ENCODE data around the gene MKRN2OS.

MKRN2OS gene

DNA sequence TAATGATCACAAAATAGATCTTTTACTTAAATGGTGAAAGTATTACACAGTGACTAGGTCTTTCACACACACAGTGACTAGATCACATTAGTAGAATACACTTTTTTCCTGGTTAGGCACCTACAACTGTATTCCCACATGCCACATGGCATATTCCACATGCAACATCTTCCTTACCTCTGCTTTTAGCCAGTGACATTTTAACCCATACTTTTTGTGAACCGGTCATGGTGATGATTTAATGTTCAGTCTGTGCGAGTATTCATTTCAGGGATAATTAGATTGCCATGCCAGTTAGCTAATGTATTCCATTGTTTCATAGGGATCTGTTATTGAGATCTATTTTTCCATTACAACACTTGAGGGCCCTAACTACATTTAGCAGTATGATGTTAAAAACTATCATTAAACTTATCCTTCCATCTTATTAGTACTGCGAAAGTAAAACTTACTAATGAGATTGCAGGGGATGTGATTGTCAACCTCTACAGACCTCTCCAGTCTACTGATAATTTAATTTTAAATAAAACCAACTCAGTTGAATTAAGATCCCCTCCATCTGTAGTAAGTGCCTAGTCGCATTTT is 32.7 kb downstream of the MKRN2OS start:
- H3K9ac ChIP-seq (ENCODE audit: low read depth, low read length), result no peak overlapping the region
- DNase-seq, result no peak
- no peak overlapping the region for H2AFZ ChIP-seq (ENCODE audit: low read depth, low read length)
- no peak for TF ChIP-seq EZH2 (IDR thresholded peaks at IDR 0.05; ENCODE audit: borderline replicate concordance, low read depth, low read length, severe bottlenecking)
- TF ChIP-seq, protein P1, sequence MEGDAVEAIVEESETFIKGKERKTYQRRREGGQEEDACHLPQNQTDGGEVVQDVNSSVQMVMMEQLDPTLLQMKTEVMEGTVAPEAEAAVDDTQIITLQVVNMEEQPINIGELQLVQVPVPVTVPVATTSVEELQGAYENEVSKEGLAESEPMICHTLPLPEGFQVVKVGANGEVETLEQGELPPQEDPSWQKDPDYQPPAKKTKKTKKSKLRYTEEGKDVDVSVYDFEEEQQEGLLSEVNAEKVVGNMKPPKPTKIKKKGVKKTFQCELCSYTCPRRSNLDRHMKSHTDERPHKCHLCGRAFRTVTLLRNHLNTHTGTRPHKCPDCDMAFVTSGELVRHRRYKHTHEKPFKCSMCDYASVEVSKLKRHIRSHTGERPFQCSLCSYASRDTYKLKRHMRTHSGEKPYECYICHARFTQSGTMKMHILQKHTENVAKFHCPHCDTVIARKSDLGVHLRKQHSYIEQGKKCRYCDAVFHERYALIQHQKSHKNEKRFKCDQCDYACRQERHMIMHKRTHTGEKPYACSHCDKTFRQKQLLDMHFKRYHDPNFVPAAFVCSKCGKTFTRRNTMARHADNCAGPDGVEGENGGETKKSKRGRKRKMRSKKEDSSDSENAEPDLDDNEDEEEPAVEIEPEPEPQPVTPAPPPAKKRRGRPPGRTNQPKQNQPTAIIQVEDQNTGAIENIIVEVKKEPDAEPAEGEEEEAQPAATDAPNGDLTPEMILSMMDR (IDR thresholded peaks at IDR 0.05; ENCODE audit: borderline replicate concordance, extremely low read depth, low read length, poor library complexity, severe bottlenecking), result no peak
- no peak overlapping the region for H3K4me2 ChIP-seq (ENCODE audit: insufficient read depth, low read length)
- H3K4me1 ChIP-seq (ENCODE audit: insufficient read depth, low read length), result no peaks in the 10 kb centered on the region
- no peaks in the 10 kb centered on the region for H3K27me3 ChIP-seq (ENCODE audit: insufficient read depth, low read length, poor library complexity)
- no peak overlapping the region for H3K27ac ChIP-seq (ENCODE audit: low read length)
- H3K9me3 ChIP-seq (ENCODE audit: insufficient read depth, low read length, severe bottlenecking), result no peaks in the 10 kb centered on the region
- H3K4me3 ChIP-seq (ENCODE audit: low read depth in 1 of 2, low read length in 2 of 2), result no peak overlapping the region
- H4K20me1 ChIP-seq (ENCODE audit: insufficient read depth, low read length), result no peaks in the 10 kb centered on the region
- no peak for ATAC-seq (ENCODE audit: insufficient read depth, low read depth)
- H3K79me2 ChIP-seq (ENCODE audit: insufficient read depth, low read length), result no peaks in the 10 kb centered on the region
- H3K36me3 ChIP-seq (ENCODE audit: insufficient read depth, low read length), result peaks cover 60% of the 10 kb centered on the region; the same call in 1 of the 2 replicates

DNA sequence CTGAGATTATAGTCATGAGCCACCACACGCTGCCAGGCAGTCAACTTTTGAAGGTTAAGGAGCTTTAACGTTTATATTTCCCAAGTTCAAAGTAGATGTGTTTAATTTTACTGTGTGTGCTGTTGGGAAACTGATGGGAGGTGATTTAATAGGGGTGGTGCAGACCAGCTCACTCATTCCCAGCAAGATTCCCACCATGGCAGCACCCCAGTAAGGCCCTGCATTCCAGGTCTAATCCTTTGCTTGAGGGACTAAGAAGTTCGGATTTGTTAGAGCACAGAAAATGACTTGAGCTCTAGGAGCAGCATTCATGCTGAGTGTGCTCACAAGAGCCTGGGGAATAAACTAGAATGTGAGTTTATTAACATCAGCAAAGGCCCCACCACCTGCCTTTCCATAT is 35.8 kb downstream of the MKRN2OS start:
- Histone ChIP-seq H3K9ac (ENCODE audit: low read depth, low read length) (no peak overlapping the region), H4K20me1 (ENCODE audit: insufficient read depth, low read length) (no peaks in the 10 kb centered on the region), H2AFZ (ENCODE audit: low read depth, low read length) (no peak overlapping the region), H3K4me3 (ENCODE audit: low read depth in 1 of 2, low read length in 2 of 2) (no peak overlapping the region), H3K27me3 (ENCODE audit: insufficient read depth, low read length, poor library complexity) (no peaks in the 10 kb centered on the region), H3K9me3 (ENCODE audit: insufficient read depth, low read length, severe bottlenecking) (no peaks in the 10 kb centered on the region), H3K36me3 (ENCODE audit: insufficient read depth, low read length) (peaks cover 77% of the 10 kb centered on the region), H3K79me2 (ENCODE audit: insufficient read depth, low read length) (no peaks in the 10 kb centered on the region), H3K4me1 (ENCODE audit: insufficient read depth, low read length) (no peaks in the 10 kb centered on the region), H3K4me2 (ENCODE audit: insufficient read depth, low read length) (no peak overlapping the region), H3K27ac (ENCODE audit: low read length) (no peak overlapping the region)
- DNase-seq (no peak), ATAC-seq (ENCODE audit: insufficient read depth, low read depth) (no peak)
- TF ChIP-seq, protein P1 (IDR thresholded peaks at IDR 0.05; ENCODE audit: borderline replicate concordance, extremely low read depth, low read length, poor library complexity, severe bottlenecking), result no peak
- TF ChIP-seq EZH2 (IDR thresholded peaks at IDR 0.05; ENCODE audit: borderline replicate concordance, low read depth, low read length, severe bottlenecking), result no peak

DNA sequence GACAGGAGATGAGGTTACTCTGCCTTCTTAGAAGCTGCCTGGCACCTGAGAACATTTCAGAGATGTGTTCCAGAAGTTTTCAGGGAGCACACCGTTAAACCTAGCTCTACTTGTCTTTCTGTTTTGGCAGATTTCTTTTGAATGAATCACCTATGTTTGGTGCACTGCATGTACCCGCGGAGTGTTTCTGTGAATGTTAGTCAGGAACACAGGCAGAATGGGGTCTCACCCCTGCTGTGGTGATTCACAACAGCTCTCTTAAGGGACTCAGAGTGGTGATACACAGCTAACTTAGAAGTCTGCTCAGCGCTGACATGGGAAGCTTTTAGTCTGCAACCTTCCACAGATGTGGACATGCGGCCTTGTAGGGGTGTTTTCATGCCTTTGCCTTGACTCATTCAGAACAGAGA is 37.0 kb downstream of the MKRN2OS start:
- Histone ChIP-seq H3K4me2 (ENCODE audit: insufficient read depth, low read length) (no peak overlapping the region), H3K4me3 (ENCODE audit: low read depth in 1 of 2, low read length in 2 of 2) (no peak overlapping the region), H2AFZ (ENCODE audit: low read depth, low read length) (no peak overlapping the region), H3K36me3 (ENCODE audit: insufficient read depth, low read length) (peaks cover 80% of the 10 kb centered on the region), H3K9me3 (ENCODE audit: insufficient read depth, low read length, severe bottlenecking) (no peaks in the 10 kb centered on the region), H4K20me1 (ENCODE audit: insufficient read depth, low read length) (no peaks in the 10 kb centered on the region), H3K4me1 (ENCODE audit: insufficient read depth, low read length) (no peaks in the 10 kb centered on the region), H3K79me2 (ENCODE audit: insufficient read depth, low read length) (no peaks in the 10 kb centered on the region), H3K9ac (ENCODE audit: low read depth, low read length) (no peak overlapping the region), H3K27ac (ENCODE audit: low read length) (no peak overlapping the region), H3K27me3 (ENCODE audit: insufficient read depth, low read length, poor library complexity) (no peaks in the 10 kb centered on the region)
- DNase-seq (no peak), ATAC-seq (ENCODE audit: insufficient read depth, low read depth) (no peak; the same call in 2 of the 3 replicates)
- TF ChIP-seq, protein P1 (IDR thresholded peaks at IDR 0.05; ENCODE audit: borderline replicate concordance, extremely low read depth, low read length, poor library complexity, severe bottlenecking), result no peak
- TF ChIP-seq EZH2 (IDR thresholded peaks at IDR 0.05; ENCODE audit: borderline replicate concordance, low read depth, low read length, severe bottlenecking), result no peak
